Measurements from ENCODE around the gene TCF12.

TCF12 gene

DNA sequence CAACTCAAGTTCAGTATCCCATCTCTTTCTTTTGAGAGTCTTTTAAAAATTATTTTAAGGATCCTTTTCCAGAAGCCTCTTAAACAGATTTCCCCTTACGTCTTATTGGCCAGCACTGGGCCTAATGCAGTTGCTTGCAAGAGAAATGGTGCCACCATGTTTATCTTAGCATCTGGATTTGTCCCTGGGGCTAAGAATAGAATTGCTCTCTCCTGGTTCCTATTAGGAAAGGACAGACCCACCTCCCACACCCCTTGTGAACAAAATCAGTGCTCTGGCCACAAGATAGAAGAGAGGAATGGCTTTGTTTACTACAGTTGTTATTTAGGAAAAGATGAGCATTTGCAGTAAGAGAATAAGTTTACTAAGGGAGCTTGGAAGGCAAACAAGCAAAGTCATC is 329.6 kb downstream of the TCF12 start:
- Histone ChIP-seq H3K27me3 (no peaks in the 10 kb centered on the region), H3K4me3 (ENCODE audit: low read depth, low read length) (no peak overlapping the region), H3K4me1 (peaks cover 27% of the 10 kb centered on the region), H3K36me3 (peaks cover 66% of the 10 kb centered on the region), H3K9me3 (no peaks in the 10 kb centered on the region)
- TF ChIP-seq, protein P1, sequence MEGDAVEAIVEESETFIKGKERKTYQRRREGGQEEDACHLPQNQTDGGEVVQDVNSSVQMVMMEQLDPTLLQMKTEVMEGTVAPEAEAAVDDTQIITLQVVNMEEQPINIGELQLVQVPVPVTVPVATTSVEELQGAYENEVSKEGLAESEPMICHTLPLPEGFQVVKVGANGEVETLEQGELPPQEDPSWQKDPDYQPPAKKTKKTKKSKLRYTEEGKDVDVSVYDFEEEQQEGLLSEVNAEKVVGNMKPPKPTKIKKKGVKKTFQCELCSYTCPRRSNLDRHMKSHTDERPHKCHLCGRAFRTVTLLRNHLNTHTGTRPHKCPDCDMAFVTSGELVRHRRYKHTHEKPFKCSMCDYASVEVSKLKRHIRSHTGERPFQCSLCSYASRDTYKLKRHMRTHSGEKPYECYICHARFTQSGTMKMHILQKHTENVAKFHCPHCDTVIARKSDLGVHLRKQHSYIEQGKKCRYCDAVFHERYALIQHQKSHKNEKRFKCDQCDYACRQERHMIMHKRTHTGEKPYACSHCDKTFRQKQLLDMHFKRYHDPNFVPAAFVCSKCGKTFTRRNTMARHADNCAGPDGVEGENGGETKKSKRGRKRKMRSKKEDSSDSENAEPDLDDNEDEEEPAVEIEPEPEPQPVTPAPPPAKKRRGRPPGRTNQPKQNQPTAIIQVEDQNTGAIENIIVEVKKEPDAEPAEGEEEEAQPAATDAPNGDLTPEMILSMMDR (IDR thresholded peaks at IDR 0.05; ENCODE audit: low read depth, low read length): no peak
- peak; percentile 69 for DNase-seq

DNA sequence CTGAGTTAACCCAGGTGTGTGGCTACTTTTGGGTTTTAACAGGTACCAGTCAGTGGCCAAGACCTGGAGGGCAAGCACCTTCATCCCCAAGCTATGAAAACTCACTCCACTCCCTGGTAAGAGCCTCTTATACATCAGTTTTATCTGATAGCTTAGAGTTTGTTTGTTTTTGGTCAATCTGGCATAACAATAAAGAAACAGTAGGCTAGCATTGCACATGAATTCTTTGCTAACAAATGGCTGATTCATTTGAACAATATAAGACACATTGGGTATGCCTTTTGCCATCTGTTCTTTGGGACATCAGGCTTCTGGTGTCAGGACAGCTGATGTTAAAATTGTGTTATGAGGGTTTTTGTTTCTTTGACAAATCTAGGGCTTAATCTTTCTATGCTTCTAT is 332.9 kb downstream of the TCF12 start:
- Histone ChIP-seq H3K4me3 (ENCODE audit: low read depth, low read length) (no peak overlapping the region), H3K36me3 (peaks cover 73% of the 10 kb centered on the region)
- no peak for DNase-seq

DNA sequence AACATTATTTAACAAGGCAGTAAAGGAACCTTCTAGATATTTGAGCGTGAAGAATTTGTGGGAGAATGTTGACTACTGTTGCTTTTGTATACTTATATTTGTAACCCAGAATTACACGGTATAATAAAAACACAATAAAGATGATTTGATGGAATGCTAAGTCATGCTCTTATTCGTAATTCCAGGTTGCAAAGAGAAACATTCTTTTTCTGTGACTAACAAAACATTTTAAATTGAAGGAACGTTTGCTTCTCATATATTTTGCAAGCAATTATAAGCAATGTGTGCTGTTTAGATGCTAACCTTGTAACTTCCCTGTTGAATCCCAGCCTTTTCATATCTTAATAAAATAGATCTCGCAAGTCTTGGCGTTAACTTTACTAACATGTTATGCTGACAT is 333.5 kb downstream of the TCF12 start:
- no peak overlapping the region for H3K4me3 ChIP-seq (ENCODE audit: low read depth, low read length)
- H3K4me1 ChIP-seq: peaks cover 33% of the 10 kb centered on the region
- TF ChIP-seq, protein P1 (IDR thresholded peaks at IDR 0.05; ENCODE audit: low read depth, low read length): no peak
- peaks cover 71% of the 10 kb centered on the region for H3K36me3 ChIP-seq
- H3K27me3 ChIP-seq: no peaks in the 10 kb centered on the region
- no peaks in the 10 kb centered on the region for H3K9me3 ChIP-seq
- DNase-seq: no peak

More for the DNA sequence above, 332.9 kb downstream of the TCF12 start:
- Histone ChIP-seq H3K9me3 (no peaks in the 10 kb centered on the region), H3K4me1 (peaks cover 32% of the 10 kb centered on the region), H3K27me3 (no peaks in the 10 kb centered on the region)
- TF ChIP-seq, protein P1 (IDR thresholded peaks at IDR 0.05; ENCODE audit: low read depth, low read length): no peak

DNA sequence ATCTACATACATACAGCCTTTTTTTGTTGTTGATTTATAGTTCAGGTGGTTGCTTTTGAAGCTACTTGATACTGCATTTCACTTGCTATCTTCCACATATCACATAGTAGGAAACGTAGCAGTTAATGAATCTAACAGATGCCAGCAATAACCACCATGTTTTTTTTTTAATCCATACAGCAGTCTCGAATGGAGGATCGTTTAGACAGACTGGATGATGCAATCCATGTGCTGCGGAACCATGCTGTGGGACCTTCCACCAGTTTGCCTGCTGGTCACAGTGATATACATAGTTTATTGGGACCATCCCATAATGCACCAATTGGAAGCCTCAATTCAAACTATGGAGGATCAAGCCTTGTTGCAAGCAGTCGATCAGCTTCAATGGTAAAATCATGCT is 334.6 kb downstream of the TCF12 start:
- no peaks in the 10 kb centered on the region for H3K27me3 ChIP-seq
- DNase-seq: no peak

DNA sequence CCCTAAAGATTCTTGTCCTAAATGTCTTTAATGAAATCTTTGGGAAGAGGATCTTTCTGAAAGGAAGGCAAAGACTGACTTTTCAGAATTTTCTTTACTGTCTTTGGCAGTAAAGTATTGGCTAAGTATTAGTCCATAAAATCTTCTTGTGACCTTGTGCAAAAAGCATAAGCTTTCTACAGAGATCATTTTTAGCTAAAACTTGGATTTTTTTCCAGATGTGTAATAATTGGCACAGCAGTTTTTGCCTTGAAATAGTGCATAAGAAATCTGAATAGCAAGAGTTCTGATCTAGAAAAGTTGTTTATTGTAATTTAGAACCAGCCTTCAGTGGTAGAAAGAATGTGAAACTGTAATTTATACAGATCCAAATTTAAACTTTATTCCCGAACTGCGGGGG is 335.1 kb downstream of the TCF12 start:
- Histone ChIP-seq H3K4me3 (ENCODE audit: low read depth, low read length) (no peak overlapping the region), H3K36me3 (peaks cover 74% of the 10 kb centered on the region), H3K4me1 (peaks cover 30% of the 10 kb centered on the region), H3K9me3 (0 out of 2 replicates have a peak, but pooled peaks cover 2% of the 10 kb centered on the region), H3K27me3 (no peaks in the 10 kb centered on the region)
- TF ChIP-seq, protein P1 (IDR thresholded peaks at IDR 0.05; ENCODE audit: low read depth, low read length): no peak
- DNase-seq: no peak

More for the DNA sequence above, 334.6 kb downstream of the TCF12 start:
- TF ChIP-seq, protein P1 (IDR thresholded peaks at IDR 0.05; ENCODE audit: low read depth, low read length): no peak
- H3K9me3 ChIP-seq: 0 out of 2 replicates have a peak, but pooled peaks cover 2% of the 10 kb centered on the region
- H3K4me3 ChIP-seq (ENCODE audit: low read depth, low read length): no peak overlapping the region
- peaks cover 71% of the 10 kb centered on the region for H3K36me3 ChIP-seq
- peaks cover 29% of the 10 kb centered on the region for H3K4me1 ChIP-seq

DNA sequence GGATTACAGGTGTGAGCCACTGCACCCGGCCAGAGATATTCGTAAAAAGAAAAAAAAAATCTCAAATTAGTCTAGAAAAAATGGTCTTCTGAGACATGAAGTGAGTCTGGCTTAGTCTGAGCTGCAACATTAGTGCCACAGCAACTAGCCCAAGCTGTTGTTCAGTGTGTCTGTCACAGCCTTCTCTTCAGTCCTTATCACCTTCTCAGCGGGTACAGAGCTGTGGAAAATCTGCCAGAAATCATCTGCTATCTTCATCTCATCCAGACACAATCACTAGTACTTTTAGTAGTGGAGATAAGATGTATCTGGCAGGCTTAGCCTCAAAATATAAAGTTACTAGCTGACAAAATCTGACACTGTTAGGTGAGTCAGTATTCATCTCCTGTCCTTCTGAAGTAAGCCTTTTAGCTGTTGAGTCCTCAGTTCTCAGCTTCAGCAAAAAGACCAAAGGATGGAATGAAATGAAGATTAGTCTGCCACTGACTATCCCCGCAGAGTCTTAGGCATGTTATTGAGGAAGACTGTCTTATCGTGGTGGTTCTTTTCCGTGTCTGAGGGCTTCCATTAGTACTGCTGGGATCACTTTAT is 337.4 kb downstream of the TCF12 start:
- H3K9me3 ChIP-seq: 0 out of 2 replicates have a peak, but pooled peaks cover 2% of the 10 kb centered on the region
- peaks cover 38% of the 10 kb centered on the region for H3K4me1 ChIP-seq
- peaks cover 70% of the 10 kb centered on the region for H3K36me3 ChIP-seq
- no peaks in the 10 kb centered on the region for H3K27me3 ChIP-seq
- H3K4me3 ChIP-seq (ENCODE audit: low read depth, low read length): no peak overlapping the region
- no peak for DNase-seq
- TF ChIP-seq, protein P1 (IDR thresholded peaks at IDR 0.05; ENCODE audit: low read depth, low read length): no peak
